Measurements from ENCODE around the gene PEAR1.

GRCh38 chr1:156958247-156958714 lies 64.8 kb downstream of the PEAR1 start:
- TF ChIP-seq EZH2phosphoT487 (IDR thresholded peaks at IDR 0.05; ENCODE audit: borderline replicate concordance, low read depth, low read length): no peak
- TF ChIP-seq CTCF (conservative IDR thresholded peaks at IDR 0.05; ENCODE audit: low read length): no peak
